Stimulated activated CD4-positive, alpha-beta T cell treated with anti-CD3 and anti-CD28 coated beads, Interleukin-12 subunit alpha, Interleukin-12 subunit beta, amount 100 ng/mL, for 4 hours (primary cell): Measurements from ENCODE around the gene XIAP.
A peak's percentile ranks its signal among the peaks of the same experiment; 100 is the strongest.

Source experiments
- DNase-seq: peaks from one replicate; pipeline ENCODE4 v3.0.0-alpha.2; 2020

Gene XIAP

DNA sequence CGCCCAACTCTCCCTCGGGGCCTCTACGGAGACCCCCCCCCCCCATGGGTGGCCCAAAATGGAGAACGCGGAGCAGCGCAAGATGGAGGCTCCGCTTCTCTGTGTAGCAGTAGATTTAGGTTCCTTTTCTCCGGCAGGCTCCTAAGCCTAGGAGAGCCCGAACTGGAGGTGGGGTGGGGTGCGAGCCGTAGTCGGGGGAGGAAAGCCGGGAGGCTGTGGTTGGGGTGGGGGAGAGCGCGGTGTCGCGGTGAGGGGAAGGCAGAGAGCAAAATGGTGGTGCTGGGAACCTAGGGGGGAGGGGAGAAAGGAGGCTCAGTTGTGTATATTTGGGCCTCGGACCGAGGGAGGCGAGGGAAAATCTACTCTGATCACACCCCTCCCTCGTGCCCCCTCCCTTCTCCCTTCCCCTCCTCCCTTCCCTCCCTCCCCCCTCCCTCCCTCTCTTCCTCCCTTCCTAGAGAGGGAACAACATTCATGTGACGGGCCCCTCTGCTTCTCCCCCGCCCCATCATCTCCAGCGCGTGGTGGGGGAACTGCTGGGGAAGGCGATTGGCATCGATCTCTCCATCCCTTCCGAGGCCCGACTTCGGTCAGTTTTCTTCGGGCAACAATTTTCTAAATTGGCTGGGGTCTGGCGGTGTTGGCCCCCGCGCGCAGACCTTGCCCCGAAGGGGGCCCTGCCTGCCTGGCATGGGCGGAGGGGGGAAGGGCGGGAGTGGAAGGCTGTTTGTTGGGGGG, 101.6 kb downstream of the XIAP start, which contains the start of gene STAG2:
TSS of gene STAG2 (plus strand) at position 439 of the 738 bp plus-strand sequence. CDS start 60,922 bp downstream, outside the sequence.
- peak; percentile 44 for DNase-seq

DNA sequence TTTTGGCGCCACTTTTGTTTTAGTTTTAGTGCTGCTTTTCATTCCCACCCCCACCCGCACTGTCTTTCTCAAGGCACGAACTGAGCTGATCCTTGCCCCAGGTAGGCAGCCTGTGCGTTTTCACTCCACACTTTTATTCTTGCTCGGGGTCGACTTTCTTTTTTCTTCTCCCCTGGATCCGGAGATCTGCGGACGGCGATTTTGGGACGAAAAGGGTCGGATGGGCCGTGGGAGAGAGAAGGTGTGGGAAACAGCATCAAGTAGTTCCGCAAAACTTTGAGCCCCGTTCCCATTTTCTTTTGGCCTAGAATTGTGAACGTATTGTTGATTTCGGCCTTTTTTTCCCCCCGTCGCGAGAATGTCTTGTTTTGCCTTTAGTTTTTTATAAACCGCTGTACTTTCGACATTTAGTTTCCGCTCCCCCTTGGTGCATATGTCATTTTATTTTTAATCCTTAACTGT, 102.2 kb downstream of the XIAP start:
- no peak for DNase-seq

DNA sequence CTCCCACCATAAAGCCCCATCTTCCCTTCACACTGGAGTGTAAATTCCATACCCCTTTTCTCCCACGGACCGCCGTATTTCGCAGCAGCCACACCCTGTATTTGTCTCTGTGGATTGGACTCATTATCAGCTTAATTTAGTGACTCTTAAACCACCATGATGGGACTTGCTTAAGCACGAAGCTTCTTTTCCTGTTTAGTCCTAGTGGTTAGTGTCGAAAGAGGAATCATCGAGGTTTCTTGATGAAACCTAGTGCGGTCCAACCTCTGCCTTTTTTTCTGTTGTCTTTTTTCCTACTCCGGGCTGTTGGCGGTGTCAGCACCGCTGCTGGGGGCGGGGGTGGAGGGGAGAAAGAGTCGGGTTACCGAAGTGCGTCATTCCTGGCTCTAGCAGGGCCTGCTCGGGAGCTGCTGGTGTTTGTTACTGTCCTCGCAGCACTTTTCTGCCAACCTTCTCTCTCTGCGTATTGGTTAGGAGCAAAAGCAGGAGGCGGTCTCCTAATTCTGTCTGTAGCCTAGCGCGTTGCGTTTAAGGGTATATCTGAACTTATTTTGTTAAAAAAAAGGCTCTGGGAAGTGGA, 103.0 kb downstream of the XIAP start:
- DNase-seq: peak; percentile 70
